GM12864 (cell line): ENCODE measurements around the gene ZNF521.

ENCODE experiments used
- DNase-seq: peaks from one replicate; pipeline ENCODE4 v3.0.0-alpha.2; 2011; ENCODE audit warnings: low read depth
- H3K4me3 ChIP-seq: 2 replicates; pipeline ENCODE4 v1.5.1; 2011; ENCODE audit warnings: mild to moderate bottlenecking, low read depth, low read length, control low read depth
- CTCF ChIP-seq: IDR thresholded peaks from 2 replicates; pipeline ENCODE4 v1.5.1; 2011; ENCODE audit warnings: low read depth, mild to moderate bottlenecking, moderate library complexity, low read length, control low read depth, inconsistent platforms; ENCODE audit errors: missing control alignments

The ZNF521 gene

GRCh38 chr18:25326361-25326952 is 25.5 kb downstream of the ZNF521 start:
- no peak for TF ChIP-seq CTCF
- no peak overlapping the region for H3K4me3 ChIP-seq
- DNase-seq = no peak

- H3K4me3 ChIP-seq = no peak overlapping the region
- no peak for DNase-seq
- TF ChIP-seq CTCF = no peak
Observed at GRCh38 chr18:25322806-25323205, 29.2 kb downstream of the ZNF521 start.

- DNase-seq = no peak
- no peak overlapping the region for H3K4me3 ChIP-seq
Observed at GRCh38 chr18:25316381-25317018, 35.5 kb downstream of the ZNF521 start.

GRCh38 chr18:25314838-25315190 is 37.2 kb downstream of the ZNF521 start:
- no peak for DNase-seq
- H3K4me3 ChIP-seq = no peak overlapping the region
- no peak for TF ChIP-seq CTCF

More at GRCh38 chr18:25316381-25317018, 35.5 kb downstream of the ZNF521 start:
- TF ChIP-seq CTCF = no peak

- DNase-seq = no peak
- no peak overlapping the region for H3K4me3 ChIP-seq
- TF ChIP-seq CTCF = no peak
Observed at GRCh38 chr18:25314151-25314837, 37.7 kb downstream of the ZNF521 start.

- H3K4me3 ChIP-seq = no peak overlapping the region
- no peak for DNase-seq
- TF ChIP-seq CTCF = no peak
Observed at GRCh38 chr18:25313268-25313667, 38.7 kb downstream of the ZNF521 start.
